Stomach smooth muscle (tissue), 2 donors: Measurements from ENCODE around the gene FAF2.

Source experiments
- H3K27ac ChIP-seq: one replicate; pipeline ENCODE4 v1.7.0; 2013; ENCODE audit warnings: mild to moderate bottlenecking, low read length, inconsistent platforms
- H3K27me3 ChIP-seq, 2 donors: one replicate each; pipeline ENCODE4 v1.7.0; 2013; ENCODE audit warnings: low read length in 2 of 2; ENCODE audit not compliant: insufficient read depth in 2 of 2, control insufficient read depth in 1 of 2
- H3K36me3 ChIP-seq, 2 donors: one replicate each; pipeline ENCODE4 v1.7.0; 2013; ENCODE audit warnings: low read length in 2 of 2; ENCODE audit not compliant: control insufficient read depth in 2 of 2, insufficient read depth in 2 of 2
- H3K4me1 ChIP-seq: one replicate; pipeline ENCODE4 v1.7.0; 2013; ENCODE audit warnings: low read length; ENCODE audit not compliant: control insufficient read depth, insufficient read depth
- H3K4me3 ChIP-seq, 2 donors: one replicate each; pipeline ENCODE4 v1.7.0; 2013; ENCODE audit warnings: low read length in 2 of 2
- H3K9ac ChIP-seq, 2 donors: one replicate each; pipeline ENCODE4 v1.7.0; 2013; ENCODE audit warnings: low read length in 2 of 2, mild to moderate bottlenecking in 1 of 2
- H3K9me3 ChIP-seq, 2 donors: one replicate each; pipeline ENCODE4 v1.7.0; 2013; ENCODE audit warnings: low read length in 2 of 2; ENCODE audit not compliant: control insufficient read depth in 2 of 2
- donor health status: healthy.
- donor health status: Pancreatic carcinoma.

FAF2 gene

GRCh38 chr5:176524138-176524537, 76.0 kb downstream of the FAF2 start:
- Histone ChIP-seq H3K4me3 (no peak overlapping the region), H3K9ac (no peak overlapping the region), H3K36me3 (peaks cover 3 to 14% of the 10 kb centered on the region in 2 donors), H3K4me1 (peaks cover 4% of the 10 kb centered on the region), H3K9me3 (no peaks in the 10 kb centered on the region), H3K27ac (no peak overlapping the region), H3K27me3 (no peaks in the 10 kb centered on the region)

- H3K27me3 ChIP-seq = no peaks in the 10 kb centered on the region
- H3K4me3 ChIP-seq = no peak overlapping the region
- no peaks in the 10 kb centered on the region for H3K9me3 ChIP-seq
- no peak overlapping the region for H3K27ac ChIP-seq
- H3K4me1 ChIP-seq = peaks cover 4% of the 10 kb centered on the region
- no peak overlapping the region for H3K9ac ChIP-seq
- H3K36me3 ChIP-seq = peaks cover 10 to 20% of the 10 kb centered on the region in 2 donors
Observed at GRCh38 chr5:176524987-176525386, 76.8 kb downstream of the FAF2 start.

GRCh38 chr5:176525677-176526076, 77.5 kb downstream of the FAF2 start:
- Histone ChIP-seq H3K27me3 (no peaks in the 10 kb centered on the region), H3K27ac (no peak overlapping the region), H3K9me3 (no peaks in the 10 kb centered on the region), H3K9ac (no peak overlapping the region), H3K4me3 (no peak overlapping the region), H3K36me3 (peaks cover 10 to 23% of the 10 kb centered on the region in 2 donors), H3K4me1 (peaks cover 9% of the 10 kb centered on the region)

- Histone ChIP-seq H3K4me1 (peaks cover 17% of the 10 kb centered on the region), H3K9me3 (no peaks in the 10 kb centered on the region), H3K36me3 (peaks cover 15 to 23% of the 10 kb centered on the region in 2 donors), H3K4me3 (no peak overlapping the region), H3K27ac (no peak overlapping the region), H3K27me3 (no peaks in the 10 kb centered on the region), H3K9ac (no peak overlapping the region)
Observed at GRCh38 chr5:176526462-176526861, 78.3 kb downstream of the FAF2 start.

GRCh38 chr5:176527246-176528222, 79.3 kb downstream of the FAF2 start:
- Histone ChIP-seq H3K36me3 (peaks cover 17 to 25% of the 10 kb centered on the region in 2 donors), H3K4me1 (peaks cover 24% of the 10 kb centered on the region), H3K9ac (no peak overlapping the region), H3K9me3 (no peaks in the 10 kb centered on the region), H3K27ac (no peak overlapping the region), H3K4me3 (no peak overlapping the region), H3K27me3 (no peaks in the 10 kb centered on the region)

- no peak overlapping the region for H3K9ac ChIP-seq
- H3K27ac ChIP-seq = no peak overlapping the region
- peaks cover 31% of the 10 kb centered on the region for H3K4me1 ChIP-seq
- H3K4me3 ChIP-seq = no peak overlapping the region
- no peaks in the 10 kb centered on the region for H3K27me3 ChIP-seq
- H3K9me3 ChIP-seq = no peaks in the 10 kb centered on the region
- H3K36me3 ChIP-seq = peaks cover 17 to 25% of the 10 kb centered on the region in 2 donors
Observed at GRCh38 chr5:176528301-176528700, 80.1 kb downstream of the FAF2 start.

GRCh38 chr5:176528761-176529115, 80.6 kb downstream of the FAF2 start:
- H3K27me3 ChIP-seq = no peaks in the 10 kb centered on the region
- no peaks in the 10 kb centered on the region for H3K9me3 ChIP-seq
- no peak overlapping the region for H3K9ac ChIP-seq
- peaks cover 35% of the 10 kb centered on the region for H3K4me1 ChIP-seq
- H3K4me3 ChIP-seq = no peak overlapping the region
- peaks cover 17 to 25% of the 10 kb centered on the region in 2 donors for H3K36me3 ChIP-seq
- no peak overlapping the region for H3K27ac ChIP-seq

GRCh38 chr5:176529116-176529740, 81.0 kb downstream of the FAF2 start:
- peaks cover 17 to 25% of the 10 kb centered on the region in 2 donors for H3K36me3 ChIP-seq
- H3K4me1 ChIP-seq = peaks cover 40% of the 10 kb centered on the region
- H3K27me3 ChIP-seq = no peaks in the 10 kb centered on the region
- no peak overlapping the region for H3K4me3 ChIP-seq
- H3K9ac ChIP-seq = no peak overlapping the region
- H3K9me3 ChIP-seq = no peaks in the 10 kb centered on the region
- no peak overlapping the region for H3K27ac ChIP-seq

GRCh38 chr5:176529741-176530141, 81.6 kb downstream of the FAF2 start:
- no peak overlapping the region for H3K4me3 ChIP-seq
- H3K27ac ChIP-seq = no peak overlapping the region
- H3K9me3 ChIP-seq = no peaks in the 10 kb centered on the region
- H3K4me1 ChIP-seq = peaks cover 45% of the 10 kb centered on the region
- peaks cover 17 to 25% of the 10 kb centered on the region in 2 donors for H3K36me3 ChIP-seq
- no peak overlapping the region for H3K9ac ChIP-seq
- no peaks in the 10 kb centered on the region for H3K27me3 ChIP-seq

GRCh38 chr5:176530393-176530982, 82.3 kb downstream of the FAF2 start:
- H3K36me3 ChIP-seq = peaks cover 17 to 24% of the 10 kb centered on the region in 2 donors
- H3K9ac ChIP-seq = no peak overlapping the region
- H3K4me1 ChIP-seq = peaks cover 53% of the 10 kb centered on the region
- H3K9me3 ChIP-seq = no peaks in the 10 kb centered on the region
- no peaks in the 10 kb centered on the region for H3K27me3 ChIP-seq
- H3K4me3 ChIP-seq = no peak overlapping the region
- peak overlapping the region; percentile 78 for H3K27ac ChIP-seq
